Measurements from ENCODE around the gene TTLL5.

DNA sequence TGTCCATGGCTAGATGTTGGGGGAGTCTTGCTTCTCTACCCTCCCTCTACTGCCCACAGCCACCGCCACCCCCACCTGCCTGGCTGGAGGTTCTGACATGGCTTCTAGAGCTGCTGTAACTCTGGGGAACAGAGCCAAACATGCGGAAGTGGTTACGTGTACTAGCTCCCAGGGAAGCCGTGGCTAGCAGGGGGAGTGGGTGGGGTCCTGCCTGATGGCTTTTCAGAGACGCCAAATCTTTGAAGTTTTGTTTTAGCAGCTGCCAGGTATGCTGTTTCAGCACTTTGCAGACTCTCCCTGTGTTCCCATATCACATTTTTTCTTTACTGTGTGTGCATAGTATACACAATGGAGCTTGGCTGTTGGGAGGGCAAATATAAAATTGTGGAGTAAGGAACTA is 170.4 kb downstream of the TTLL5 start:
- TF ChIP-seq, protein P1, sequence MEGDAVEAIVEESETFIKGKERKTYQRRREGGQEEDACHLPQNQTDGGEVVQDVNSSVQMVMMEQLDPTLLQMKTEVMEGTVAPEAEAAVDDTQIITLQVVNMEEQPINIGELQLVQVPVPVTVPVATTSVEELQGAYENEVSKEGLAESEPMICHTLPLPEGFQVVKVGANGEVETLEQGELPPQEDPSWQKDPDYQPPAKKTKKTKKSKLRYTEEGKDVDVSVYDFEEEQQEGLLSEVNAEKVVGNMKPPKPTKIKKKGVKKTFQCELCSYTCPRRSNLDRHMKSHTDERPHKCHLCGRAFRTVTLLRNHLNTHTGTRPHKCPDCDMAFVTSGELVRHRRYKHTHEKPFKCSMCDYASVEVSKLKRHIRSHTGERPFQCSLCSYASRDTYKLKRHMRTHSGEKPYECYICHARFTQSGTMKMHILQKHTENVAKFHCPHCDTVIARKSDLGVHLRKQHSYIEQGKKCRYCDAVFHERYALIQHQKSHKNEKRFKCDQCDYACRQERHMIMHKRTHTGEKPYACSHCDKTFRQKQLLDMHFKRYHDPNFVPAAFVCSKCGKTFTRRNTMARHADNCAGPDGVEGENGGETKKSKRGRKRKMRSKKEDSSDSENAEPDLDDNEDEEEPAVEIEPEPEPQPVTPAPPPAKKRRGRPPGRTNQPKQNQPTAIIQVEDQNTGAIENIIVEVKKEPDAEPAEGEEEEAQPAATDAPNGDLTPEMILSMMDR (conservative IDR thresholded peaks at IDR 0.05 in 1 of 2, IDR thresholded peaks at IDR 0.05 in 1 of 2; ENCODE audit: low read depth in 1 of 2, low read length in 2 of 2): no peak
- TF ChIP-seq EZH2 (IDR thresholded peaks at IDR 0.05; ENCODE audit: low read length, missing control alignments): no peak
